NCI-H2171 (cell line): ENCODE measurements around the gene SLC6A3.
"Not testable (repeated sequence)": the region's sequence is repeated elsewhere in the genome, so short reads cannot be mapped to it uniquely, and the experiment has no call there.

Experiments
- DNase-seq: peaks from one replicate; lab custom pipeline; 2025; lab: John Stamatoyannopoulos, UW

SLC6A3 gene

GRCh38 chr5:1463326-1464095 is 18.3 kb upstream of the SLC6A3 start:
- DNase-seq = no peak

GRCh38 chr5:1462358-1462757 is 17.1 kb upstream of the SLC6A3 start:
- DNase-seq = no peak

GRCh38 chr5:1461396-1461795 is 16.2 kb upstream of the SLC6A3 start:
- DNase-seq = no peak

- DNase-seq = peak; percentile 57
These were observed 14.9 kb upstream of the SLC6A3 start for GRCh38 chr5:1460054-1460682.

- DNase-seq = not testable (repeated sequence)
These were observed 14.2 kb upstream of the SLC6A3 start for GRCh38 chr5:1459435-1459834.

- not testable (repeated sequence) for DNase-seq
These were observed 11.1 kb upstream of the SLC6A3 start for GRCh38 chr5:1456110-1456881.

- no peak for DNase-seq
These were observed 8.4 kb upstream of the SLC6A3 start for GRCh38 chr5:1453613-1454012.

- no peak for DNase-seq
These were observed 3.9 kb upstream of the SLC6A3 start for GRCh38 chr5:1449081-1449630.

- no peak for DNase-seq
These were observed 3.3 kb upstream of the SLC6A3 start for GRCh38 chr5:1448511-1449011.

- DNase-seq = no peak
These were observed 2.6 kb upstream of the SLC6A3 start for GRCh38 chr5:1447671-1448361.

GRCh38 chr5:1446602-1447343 is 1.5 kb upstream of the SLC6A3 start:
- DNase-seq = no peak

- DNase-seq = no peak
These were observed 705 bp upstream of the SLC6A3 start for GRCh38 chr5:1445689-1446601.

GRCh38 chr5:1444361-1445189 is 665 bp downstream of the SLC6A3 start:
- no peak for DNase-seq

- DNase-seq = no peak
These were observed 1.3 kb downstream of the SLC6A3 start for GRCh38 chr5:1443991-1444360.

- no peak for DNase-seq
These were observed 2.1 kb downstream of the SLC6A3 start for GRCh38 chr5:1443171-1443570.

GRCh38 chr5:1442222-1443145 is 2.8 kb downstream of the SLC6A3 start:
- no peak for DNase-seq

- no peak for DNase-seq
These were observed 3.9 kb downstream of the SLC6A3 start for GRCh38 chr5:1441166-1441865.
